ENCODE measurements around the gene SHISAL2B.

DNA sequence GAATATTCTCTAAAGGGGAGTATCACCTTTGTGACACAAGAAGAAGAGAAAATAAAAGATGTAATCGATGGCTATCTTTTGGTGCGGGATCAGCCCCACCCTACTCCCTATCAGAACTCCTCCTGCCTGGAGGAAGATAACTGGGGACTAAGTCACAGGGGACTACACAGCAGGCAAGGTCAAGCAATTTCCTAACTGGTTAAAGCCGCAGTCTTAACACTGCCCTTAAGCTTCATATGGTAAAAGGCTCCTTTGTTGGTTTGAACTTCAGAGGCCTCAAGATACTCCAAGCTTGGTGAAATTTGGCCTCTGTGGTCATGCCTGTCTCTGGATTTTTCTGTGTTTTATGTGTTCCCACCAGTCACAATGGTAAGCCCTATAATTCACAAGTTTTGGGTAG lies 1.3 kb upstream of the SHISAL2B start:
- TF ChIP-seq, protein P1, sequence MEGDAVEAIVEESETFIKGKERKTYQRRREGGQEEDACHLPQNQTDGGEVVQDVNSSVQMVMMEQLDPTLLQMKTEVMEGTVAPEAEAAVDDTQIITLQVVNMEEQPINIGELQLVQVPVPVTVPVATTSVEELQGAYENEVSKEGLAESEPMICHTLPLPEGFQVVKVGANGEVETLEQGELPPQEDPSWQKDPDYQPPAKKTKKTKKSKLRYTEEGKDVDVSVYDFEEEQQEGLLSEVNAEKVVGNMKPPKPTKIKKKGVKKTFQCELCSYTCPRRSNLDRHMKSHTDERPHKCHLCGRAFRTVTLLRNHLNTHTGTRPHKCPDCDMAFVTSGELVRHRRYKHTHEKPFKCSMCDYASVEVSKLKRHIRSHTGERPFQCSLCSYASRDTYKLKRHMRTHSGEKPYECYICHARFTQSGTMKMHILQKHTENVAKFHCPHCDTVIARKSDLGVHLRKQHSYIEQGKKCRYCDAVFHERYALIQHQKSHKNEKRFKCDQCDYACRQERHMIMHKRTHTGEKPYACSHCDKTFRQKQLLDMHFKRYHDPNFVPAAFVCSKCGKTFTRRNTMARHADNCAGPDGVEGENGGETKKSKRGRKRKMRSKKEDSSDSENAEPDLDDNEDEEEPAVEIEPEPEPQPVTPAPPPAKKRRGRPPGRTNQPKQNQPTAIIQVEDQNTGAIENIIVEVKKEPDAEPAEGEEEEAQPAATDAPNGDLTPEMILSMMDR (IDR thresholded peaks at IDR 0.05): no peak
- TF ChIP-seq TCF7 (CRISPR knock-in tag; IDR thresholded peaks at IDR 0.05; ENCODE audit: low read depth): no peak
- no peak for TF ChIP-seq SOX15 (CRISPR knock-in tag; IDR thresholded peaks at IDR 0.05)
- no peak for TF ChIP-seq CREB1 (CRISPR knock-in tag; IDR thresholded peaks at IDR 0.05)
- no peak for TF ChIP-seq ZNF138 (CRISPR knock-in tag; conservative IDR thresholded peaks at IDR 0.05)
- TF ChIP-seq MYBL2 (CRISPR knock-in tag; IDR thresholded peaks at IDR 0.05): no peak
- TF ChIP-seq SMAD3 (CRISPR knock-in tag; IDR thresholded peaks at IDR 0.05; ENCODE audit: borderline replicate concordance): no peak
- TF ChIP-seq CBFB (CRISPR knock-in tag; IDR thresholded peaks at IDR 0.05; ENCODE audit: low read depth): no peak

Measured in WTC11 (cell line).